ENCODE measurements around the gene BBS10. TPM values are rescaled to one million over a fixed set of nuclear protein-coding genes. Genes with fewer than 3 reads are reported as not detected.

Gene BBS10
- total and polyA plus RNA-seq, 9 of the 15 experiments (the other 6 are each of a cell fraction or from before 2014, with no cell fraction given): 2.3 to 14.9 (median 5.9) TPM

DNA sequence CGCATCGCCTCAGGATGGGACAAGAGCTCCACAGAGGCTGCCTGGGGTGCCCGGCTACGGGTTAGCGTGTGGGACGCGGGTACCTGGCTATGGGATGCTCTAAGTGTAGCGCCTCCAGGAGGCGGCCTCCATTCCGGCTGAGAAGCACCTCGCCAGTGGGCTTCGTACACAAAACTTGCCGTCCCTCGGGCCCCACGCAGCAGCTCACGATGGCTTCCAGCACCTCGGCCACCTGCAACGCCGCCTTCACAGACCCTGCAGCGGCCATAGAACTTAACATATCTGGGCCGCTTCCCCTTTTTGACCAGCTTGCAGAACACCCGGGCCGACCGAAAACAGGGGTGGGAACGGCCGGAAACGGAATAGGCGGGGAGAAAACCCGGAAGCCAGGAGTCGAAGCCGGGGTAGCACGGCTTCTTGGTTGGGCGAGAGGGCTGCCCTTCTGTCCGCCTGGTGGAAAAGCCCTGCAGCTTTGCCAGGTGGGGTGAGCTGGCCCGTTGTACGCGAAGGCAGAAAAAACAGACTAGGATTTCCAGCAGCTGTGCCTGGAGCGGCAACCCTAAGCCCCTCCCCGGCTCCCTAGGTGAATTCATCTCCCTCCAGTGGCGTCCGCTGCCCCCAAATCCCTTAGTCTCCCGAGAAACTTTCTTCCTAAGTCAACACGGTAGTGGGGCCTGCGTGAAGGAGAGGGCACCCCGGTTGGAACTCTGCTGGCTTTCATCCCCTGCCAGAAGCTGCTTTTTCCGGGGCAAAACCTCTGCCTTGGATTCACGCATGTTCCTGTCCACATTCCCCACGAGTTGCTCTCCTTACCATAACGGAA lies at the start of gene BBS10 (continued):
- no peak for TF ChIP-seq BRCA1 (IDR thresholded peaks at IDR 0.05)
- TF ChIP-seq BRCA1 (CRISPR knock-in tag; IDR thresholded peaks at IDR 0.05): no peak
- TF ChIP-seq BRD4 (IDR thresholded peaks at IDR 0.05): peak; percentile 43
- peak; percentile 88 for TF ChIP-seq NFYB (IDR thresholded peaks at IDR 0.05; ENCODE audit: extremely low read depth, insufficient read length)
- TF ChIP-seq ZNF318 (IDR thresholded peaks at IDR 0.05; ENCODE audit: borderline replicate concordance in 1 of 2, low read depth in 1 of 2): no peak
- TF ChIP-seq BCL6 (CRISPR knock-in tag; IDR thresholded peaks at IDR 0.05): no peak
- no peak for TF ChIP-seq ARHGAP35 (IDR thresholded peaks at IDR 0.05; ENCODE audit: partially characterized antibody)
- TF ChIP-seq CEBPZ (IDR thresholded peaks at IDR 0.05; ENCODE audit: borderline replicate concordance, low read depth, low read length): no peak
- no peak for TF ChIP-seq MCM2 (IDR thresholded peaks at IDR 0.05; ENCODE audit: low read depth)
- no peak for TF ChIP-seq SNIP1 (IDR thresholded peaks at IDR 0.05; ENCODE audit: low read depth)
- TF ChIP-seq, protein P1, sequence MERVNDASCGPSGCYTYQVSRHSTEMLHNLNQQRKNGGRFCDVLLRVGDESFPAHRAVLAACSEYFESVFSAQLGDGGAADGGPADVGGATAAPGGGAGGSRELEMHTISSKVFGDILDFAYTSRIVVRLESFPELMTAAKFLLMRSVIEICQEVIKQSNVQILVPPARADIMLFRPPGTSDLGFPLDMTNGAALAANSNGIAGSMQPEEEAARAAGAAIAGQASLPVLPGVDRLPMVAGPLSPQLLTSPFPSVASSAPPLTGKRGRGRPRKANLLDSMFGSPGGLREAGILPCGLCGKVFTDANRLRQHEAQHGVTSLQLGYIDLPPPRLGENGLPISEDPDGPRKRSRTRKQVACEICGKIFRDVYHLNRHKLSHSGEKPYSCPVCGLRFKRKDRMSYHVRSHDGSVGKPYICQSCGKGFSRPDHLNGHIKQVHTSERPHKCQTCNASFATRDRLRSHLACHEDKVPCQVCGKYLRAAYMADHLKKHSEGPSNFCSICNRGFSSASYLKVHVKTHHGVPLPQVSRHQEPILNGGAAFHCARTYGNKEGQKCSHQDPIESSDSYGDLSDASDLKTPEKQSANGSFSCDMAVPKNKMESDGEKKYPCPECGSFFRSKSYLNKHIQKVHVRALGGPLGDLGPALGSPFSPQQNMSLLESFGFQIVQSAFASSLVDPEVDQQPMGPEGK (CRISPR knock-in tag; IDR thresholded peaks at IDR 0.05; ENCODE audit: borderline replicate concordance): no peak
- TF ChIP-seq PTTG1 (tag; IDR thresholded peaks at IDR 0.05; ENCODE audit: low read depth): no peak
- no peak for TF ChIP-seq PTRF (tag; IDR thresholded peaks at IDR 0.05)
- TF ChIP-seq RBM17 (IDR thresholded peaks at IDR 0.05; ENCODE audit: borderline replicate concordance, low read depth, low read length): no peak
- no peak for TF ChIP-seq DPF2 (IDR thresholded peaks at IDR 0.05)
